T47D (cell line): Measurements from ENCODE around the gene ASS1.
"Not testable (repeated sequence)": the region's sequence is repeated elsewhere in the genome, so short reads cannot be mapped to it uniquely, and the experiment has no call there.

Source experiments
- DNase-seq, 2 experiments: peaks; one replicate each; pipeline versions ENCODE4 v3.0.0 to v3.0.0-alpha.2; 2011 to 2012; ENCODE audit warnings: low read depth in 1 of 2, low spot score in 1 of 2
- JUND ChIP-seq: IDR thresholded peaks from 2 replicates; pipeline ENCODE4 v1.6.1; 2012; ENCODE audit warnings: low read depth
- in situ Hi-C: cut with HindIII; loops from 2 replicates; pipeline ENCODE4 v1.10.0; 2016; ENCODE audit warnings: low sequenced_read_pairs, low pct_unique_long_range_greater_than_20kb

The ASS1 gene

GRCh38 chr9:130444565-130445221, at the start of gene ASS1:
TSS of gene ASS1 (plus strand) at chr9:130444961. CDS start at chr9:130452229, 7,268 bp downstream.
- no peak for TF ChIP-seq JUND
- in situ Hi-C loops: no loop called here
- peak; percentile 91 to 95 for DNase-seq

GRCh38 chr9:130395810-130396435, 48.8 kb upstream of the ASS1 start:
- TF ChIP-seq JUND: no peak
- no peak for DNase-seq
- in situ Hi-C loops: no loop called here

- no peak for DNase-seq
- in situ Hi-C loops: no loop called here
- no peak for TF ChIP-seq JUND
These were observed 48.2 kb upstream of the ASS1 start for GRCh38 chr9:130396581-130396980.

GRCh38 chr9:130398487-130399240, 46.1 kb upstream of the ASS1 start:
- in situ Hi-C loops: no loop called here
- no peak for DNase-seq

GRCh38 chr9:130399768-130400167, 45.0 kb upstream of the ASS1 start:
- no peak for TF ChIP-seq JUND
- in situ Hi-C loops: no loop called here
- DNase-seq: peak in 1 of 2 experiments; percentile 54

More at GRCh38 chr9:130398487-130399240, 46.1 kb upstream of the ASS1 start:
- TF ChIP-seq JUND: no peak

GRCh38 chr9:130400870-130401269, 43.9 kb upstream of the ASS1 start:
- no peak for DNase-seq
- in situ Hi-C loops: no loop called here
- no peak for TF ChIP-seq JUND

GRCh38 chr9:130401742-130402141, 43.0 kb upstream of the ASS1 start:
- in situ Hi-C loops, DNase-seq: not testable (repeated sequence)

- TF ChIP-seq JUND: no peak
- in situ Hi-C loops: no loop called here
- no peak for DNase-seq
These were observed 42.5 kb upstream of the ASS1 start for GRCh38 chr9:130402243-130402642.

GRCh38 chr9:130402645-130403440, 41.9 kb upstream of the ASS1 start:
- DNase-seq: no peak
- TF ChIP-seq JUND: no peak
- in situ Hi-C loops: no loop called here

- in situ Hi-C loops: no loop called here
- DNase-seq: no peak
- TF ChIP-seq JUND: no peak
These were observed 39.0 kb upstream of the ASS1 start for GRCh38 chr9:130405657-130406257.

- no peak for TF ChIP-seq JUND
- in situ Hi-C loops: no loop called here
- DNase-seq: no peak
These were observed 38.4 kb upstream of the ASS1 start for GRCh38 chr9:130406278-130406895.

- TF ChIP-seq JUND: no peak
- in situ Hi-C loops: no loop called here
- peak in 1 of 2 experiments; percentile 32 for DNase-seq
These were observed 36.7 kb upstream of the ASS1 start for GRCh38 chr9:130407916-130408663.
